ENCODE data around the gene CTNNA3.

DNA sequence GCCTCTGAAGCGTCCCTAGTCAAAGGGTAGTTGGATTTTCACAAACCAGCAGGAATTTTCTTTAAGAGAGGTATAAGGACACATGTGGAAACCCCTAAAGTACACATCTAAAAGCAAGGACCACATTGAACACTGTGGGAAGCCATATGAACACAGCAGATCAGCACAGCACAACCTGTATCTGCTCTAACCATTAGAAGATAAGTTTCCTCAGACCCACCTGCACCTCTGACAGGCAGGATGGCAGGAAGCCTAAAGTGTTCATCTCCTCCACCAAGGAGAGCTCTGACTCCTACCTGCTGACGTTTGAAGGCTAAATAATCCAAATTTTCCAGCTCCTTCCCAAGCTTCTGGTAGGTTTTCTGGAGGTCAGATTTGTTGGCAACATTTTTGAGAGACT is 174.4 kb downstream of the CTNNA3 start:
- TF ChIP-seq POLR2A (IDR thresholded peaks at IDR 0.05) = no peak
- TF ChIP-seq, protein P1, sequence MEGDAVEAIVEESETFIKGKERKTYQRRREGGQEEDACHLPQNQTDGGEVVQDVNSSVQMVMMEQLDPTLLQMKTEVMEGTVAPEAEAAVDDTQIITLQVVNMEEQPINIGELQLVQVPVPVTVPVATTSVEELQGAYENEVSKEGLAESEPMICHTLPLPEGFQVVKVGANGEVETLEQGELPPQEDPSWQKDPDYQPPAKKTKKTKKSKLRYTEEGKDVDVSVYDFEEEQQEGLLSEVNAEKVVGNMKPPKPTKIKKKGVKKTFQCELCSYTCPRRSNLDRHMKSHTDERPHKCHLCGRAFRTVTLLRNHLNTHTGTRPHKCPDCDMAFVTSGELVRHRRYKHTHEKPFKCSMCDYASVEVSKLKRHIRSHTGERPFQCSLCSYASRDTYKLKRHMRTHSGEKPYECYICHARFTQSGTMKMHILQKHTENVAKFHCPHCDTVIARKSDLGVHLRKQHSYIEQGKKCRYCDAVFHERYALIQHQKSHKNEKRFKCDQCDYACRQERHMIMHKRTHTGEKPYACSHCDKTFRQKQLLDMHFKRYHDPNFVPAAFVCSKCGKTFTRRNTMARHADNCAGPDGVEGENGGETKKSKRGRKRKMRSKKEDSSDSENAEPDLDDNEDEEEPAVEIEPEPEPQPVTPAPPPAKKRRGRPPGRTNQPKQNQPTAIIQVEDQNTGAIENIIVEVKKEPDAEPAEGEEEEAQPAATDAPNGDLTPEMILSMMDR (IDR thresholded peaks at IDR 0.05) = no peak
